ENCODE results near the gene PLD6. TPM values are rescaled to one million over a fixed set of nuclear protein-coding genes. Genes with fewer than 3 reads are reported as not detected.

PLD6 gene
- total and polyA plus RNA-seq, 10 of the 15 experiments (the other 5 are each of a cell fraction or from before 2014, with no cell fraction given), result 4.7 to 21.4 (median 12.0) TPM

GRCh38 chr17:17191346-17191792, 14.8 kb downstream of the PLD6 start:
- DNase-seq (ENCODE audit: low read depth, low spot score), result no peak
- no peak for FAIRE-seq

More at GRCh38 chr17:17191346-17191792, 14.8 kb downstream of the PLD6 start:
- H3K4me3 ChIP-seq, result no peak overlapping the region
- no peaks in the 10 kb centered on the region for H3K27me3 ChIP-seq (replicated peaks in 1 of 2; ENCODE audit: control insufficient read depth in 2 of 2, insufficient read depth in 2 of 2, low read length in 1 of 2)
- H2AFZ ChIP-seq (ENCODE audit: control insufficient read depth, low read depth, low read length), result no peak overlapping the region
- 96% methylated on average over 11 of the region's 11 CpGs for WGBS (ENCODE audit: insufficient coverage, insufficient replicate concordance, low lambda C conversion rate, missing lambda C conversion rate)
- ChIA-PET CTCF (interaction anchor here (1.2 kb wide), 1 partner anchor 49 kb away, joined by 3 read pairs; no protein-coding TSS in a partner anchor), RAD21 (ENCODE audit: unreplicated experiment) (interaction anchor here (1.1 to 2.0 kb wide), 3 partner anchors 10 to 14 kb away, joined by 3 to 10 read pairs (median 3); no protein-coding TSS in a partner anchor), SMC1A (ENCODE audit: uncharacterized antibody, unreplicated experiment) (interaction anchor here (1.4 to 2.5 kb wide), 2 partner anchors 9 to 10 kb away, joined by 6 to 8 read pairs; no protein-coding TSS in a partner anchor), POLR2A (interaction anchor here (0.8 kb wide), 1 partner anchor 14 kb away, joined by 4 read pairs; the partner anchor contains the start of gene PLD6)
- no peak overlapping the region for H3K4me2 ChIP-seq (ENCODE audit: control insufficient read depth, insufficient read depth)
- H3K79me2 ChIP-seq (ENCODE audit: control insufficient read depth, insufficient read depth, low read length), result no peaks in the 10 kb centered on the region
- ATAC-seq, result no peak
- no peak for TF ChIP-seq RBBP5 (conservative IDR thresholded peaks at IDR 0.05)
- TF ChIP-seq CREB1 (IDR thresholded peaks at IDR 0.05; ENCODE audit: low read depth), result no peak
- TF ChIP-seq BHLHE40 (IDR thresholded peaks at IDR 0.05; ENCODE audit: borderline replicate concordance in 1 of 2, low read depth in 2 of 2, low read length in 1 of 2), result no peak
- no peak for TF ChIP-seq ASH2L (IDR thresholded peaks at IDR 0.05; ENCODE audit: borderline replicate concordance, low read depth)
- TF ChIP-seq PKNOX1 (IDR thresholded peaks at IDR 0.05), result no peak
- no peak for TF ChIP-seq CHD1 (IDR thresholded peaks at IDR 0.05; ENCODE audit: low read depth, low read length)
- no peak for TF ChIP-seq CUX1 (IDR thresholded peaks at IDR 0.05; ENCODE audit: insufficient replicate concordance, low read depth, low read length)
- no peak for TF ChIP-seq NR2C2 (IDR thresholded peaks at IDR 0.05; ENCODE audit: borderline replicate concordance, control insufficient read depth, insufficient read length, low read depth)
- TF ChIP-seq TCF7 (IDR thresholded peaks at IDR 0.05; ENCODE audit: borderline replicate concordance), result no peak
- TF ChIP-seq YY1 (IDR thresholded peaks at IDR 0.05; ENCODE audit: low read depth, low read length), result no peak
- TF ChIP-seq ZBTB11 (CRISPR knock-in tag; IDR thresholded peaks at IDR 0.05), result no peak
- TF ChIP-seq E2F4 (IDR thresholded peaks at IDR 0.05; ENCODE audit: low read depth, low read length), result no peak
- no peaks in the 10 kb centered on the region for H4K20me1 ChIP-seq (ENCODE audit: control insufficient read depth, insufficient read depth)
- in situ Hi-C loops (cut with MboI), result no loop called here
- peaks cover 0 to 3% of the 10 kb centered on the region in 2 experiments; a peak in 2 of 4 replicates for H3K36me3 ChIP-seq (ENCODE audit: control insufficient read depth in 2 of 2, insufficient read depth in 2 of 2, low read length in 1 of 2)
- H3K4me1 ChIP-seq (ENCODE audit: control insufficient read depth, insufficient read depth, low read length), result peaks cover 12% of the 10 kb centered on the region
- H3K9ac ChIP-seq (ENCODE audit: control insufficient read depth, insufficient read depth, low read length), result no peak overlapping the region
- intact Hi-C loops (cut with micrococcal nuclease; ENCODE audit: unreplicated experiment), result loop anchor here (5.0 kb wide), 1 partner anchor 44 kb away; no protein-coding TSS in a partner anchor
- H3K9me3 ChIP-seq (replicated peaks; ENCODE audit: control insufficient read depth, insufficient read depth, low read length), result no peaks in the 10 kb centered on the region
- no peak overlapping the region for H3K27ac ChIP-seq (ENCODE audit: control insufficient read depth, insufficient read depth)
- no TSS peak for BruUV-seq (replicated peaks)

Measured in GM12878 (cell line).